H1 (cell line): Measurements from ENCODE around the gene SEMA4D. TPM values are rescaled to one million over a fixed set of nuclear protein-coding genes. Genes with fewer than 3 reads are reported as not detected.
A peak's percentile ranks its signal among the peaks of the same experiment; 100 is the strongest.

ENCODE experiments used
- CTCF ChIP-seq, 3 experiments: IDR thresholded peaks; 1 replicate in 2 of 3; 2 replicates in 1 of 3; pipeline versions ENCODE4 v1.5.1 to v1.6.1; 2011; ENCODE audit warnings: low read length in 3 of 3, mild to moderate bottlenecking in 3 of 3, inconsistent platforms in 2 of 3, low read depth in 1 of 3, moderate library complexity in 1 of 3; ENCODE audit not compliant: insufficient read depth in 1 of 3; ENCODE audit errors: control extremely low read depth in 1 of 3
- polyA plus RNA-seq, 7 experiments: library from polyadenylated mRNA; depleted of rRNA in 3 of 7; stranded (reverse) in 5 of 7; unstranded in 2 of 7; fragments of >200 nt in 5 of 7; fragments of 200-250 nt in 2 of 7; gene quantifications; 1 replicate in 5 of 7; 2 replicates in 1 of 7; 4 replicates in 1 of 7; pipeline versions ENCODE4 v1.2.1 to v1.2.3, GENCODE V29; 2011 to 2013; ENCODE audit warnings: missing spikeins in 2 of 7, mixed read lengths in 2 of 7
- total RNA-seq: library from RNA; stranded (reverse); fragmentation: NEBNext Ultra II Directional; extraction: Animal tissue kit (Norgen Biotek cat#: 25700); gene quantifications from 2 replicates; pipeline ENCODE4 v1.2.1, GENCODE V29; 2021

The SEMA4D gene
- total and polyA plus RNA-seq, 2 of the 8 experiments (the other 6 are each of a cell fraction or from before 2014, with no cell fraction given) = 21.0 to 70.4 TPM

GRCh38 chr9:89428901-89429890, 68.7 kb downstream of the SEMA4D start (continued):
- peak in 2 of 3 experiments; percentile 91; a peak in 3 of 4 replicates for TF ChIP-seq CTCF (IDR thresholded peaks at IDR 0.05; ENCODE audit: control extremely low read depth in 1 of 3, insufficient read depth in 1 of 3, low read depth in 1 of 3, low read length in 3 of 3)
